Smooth muscle cell of trachea (primary cell): Measurements from ENCODE around the gene EP300. TPM values are rescaled to one million over a fixed set of nuclear protein-coding genes. Genes with fewer than 3 reads are reported as not detected.

Source experiments
- total RNA-seq: library from RNA; depleted of rRNA; stranded (reverse); fragments of >200 nt; gene quantifications from 2 replicates; pipeline ENCODE4 v1.2.1, GENCODE V29; 2014

Gene EP300
- total RNA-seq: 33.1 and 59.1 TPM in 2 replicates

DNA sequence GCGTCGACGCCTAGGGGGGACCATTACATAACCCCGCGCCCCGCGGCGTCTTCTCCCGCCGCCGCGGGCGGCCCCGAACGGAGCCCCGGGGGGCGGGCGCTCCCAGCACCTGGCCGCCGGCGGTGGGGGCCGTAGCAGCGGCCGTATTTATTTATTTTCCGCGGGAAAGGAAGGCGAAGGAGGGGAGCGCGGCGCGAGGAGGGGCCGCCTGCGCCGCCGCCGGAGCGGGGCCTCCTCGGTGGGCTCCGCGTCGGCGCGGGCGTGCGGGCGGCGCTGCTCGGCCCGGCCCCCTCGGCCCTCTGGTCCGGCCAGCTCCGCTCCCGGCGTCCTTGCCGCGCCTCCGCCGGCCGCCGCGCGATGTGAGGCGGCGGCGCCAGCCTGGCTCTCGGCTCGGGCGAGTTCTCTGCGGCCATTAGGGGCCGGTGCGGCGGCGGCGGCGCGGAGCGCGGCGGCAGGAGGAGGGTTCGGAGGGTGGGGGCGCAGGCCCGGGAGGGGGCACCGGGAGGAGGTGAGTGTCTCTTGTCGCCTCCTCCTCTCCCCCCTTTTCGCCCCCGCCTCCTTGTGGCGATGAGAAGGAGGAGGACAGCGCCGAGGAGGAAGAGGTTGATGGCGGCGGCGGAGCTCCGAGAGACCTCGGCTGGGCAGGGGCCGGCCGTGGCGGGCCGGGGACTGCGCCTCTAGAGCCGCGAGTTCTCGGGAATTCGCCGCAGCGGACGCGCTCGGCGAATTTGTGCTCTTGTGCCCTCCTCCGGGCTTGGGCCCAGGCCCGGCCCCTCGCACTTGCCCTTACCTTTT is at the start of gene EP300:
Gene EP300, plus strand, starts transcription at position 570 of the 795 bp plus-strand sequence. CDS start 413 bp downstream, outside the sequence.

GRCh38 chr22:41204992-41205900 is 112.9 kb downstream of the EP300 start, which contains the start of gene L3MBTL2:
TSS of gene L3MBTL2 (plus strand) at chr22:41205312. CDS start at chr22:41205363, 51 bp downstream.

Other genes with a start within 250 kb of the EP300 start
- 202 and 242 TPM in 2 replicates for gene ST13, start 236.0 kb upstream of the EP300 start, total RNA-seq
- 9.7 and 12.7 TPM in 2 replicates for gene XPNPEP3, start 235.4 kb upstream of the EP300 start, total RNA-seq
- not detected in 2 replicates for gene DNAJB7, start 230.5 kb upstream of the EP300 start, total RNA-seq
- gene RBX1, start 141.2 kb upstream of the EP300 start, total RNA-seq: 42.5 and 99.9 TPM in 2 replicates
- gene L3MBTL2, start 112.7 kb downstream of the EP300 start, total RNA-seq: 25.1 and 25.6 TPM in 2 replicates
- gene CHADL, start 148.3 kb downstream of the EP300 start, total RNA-seq: 0.73 and 5.0 TPM in 2 replicates
- 62.0 and 67.6 TPM in 2 replicates for gene RANGAP1, start 193.6 kb downstream of the EP300 start, total RNA-seq
- 39.6 and 86.8 TPM in 2 replicates for gene ZC3H7B, start 208.9 kb downstream of the EP300 start, total RNA-seq